ENCODE measurements around the gene TECTB. TPM values are rescaled to one million over a fixed set of nuclear protein-coding genes. Genes with fewer than 3 reads are reported as not detected.

TECTB gene
- total RNA-seq, 1 experiment from 2014 or later = 0.07 TPM

DNA sequence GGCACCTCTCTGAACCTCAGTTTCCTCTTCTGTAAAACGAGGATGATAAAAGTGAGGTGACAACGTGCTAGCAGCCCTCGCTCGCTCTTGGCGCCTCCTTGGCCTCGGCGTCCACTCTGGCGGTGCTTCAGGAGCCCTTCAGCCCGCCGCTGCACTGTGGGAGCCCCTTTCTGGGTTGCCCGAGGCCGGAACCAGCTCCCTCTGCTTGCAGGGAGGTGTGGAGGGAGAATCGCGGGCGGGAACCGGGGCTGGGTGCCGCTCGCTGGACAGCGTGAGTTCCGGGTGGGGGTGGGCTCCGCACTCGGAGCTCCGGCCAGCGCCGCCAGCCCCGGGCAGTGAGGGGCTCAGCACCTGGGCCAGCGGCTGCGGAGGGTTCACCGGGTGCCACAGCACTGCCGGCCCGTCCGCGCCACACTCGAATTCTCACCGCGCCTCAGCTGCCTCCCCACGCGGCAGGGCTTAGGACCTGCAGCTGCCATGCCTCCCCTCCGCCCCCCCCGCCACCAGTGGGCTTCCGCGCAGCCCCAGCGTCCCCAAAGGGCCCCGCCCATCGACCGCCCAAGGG lies 66.4 kb downstream of the TECTB start:
- no peaks in the 10 kb centered on the region for H3K9me3 ChIP-seq (ENCODE audit: control insufficient read depth in 1 of 2, insufficient read depth in 1 of 2, low read depth in 1 of 2, low read length in 2 of 2)
- H3K9ac ChIP-seq (ENCODE audit: low read length) = no peak overlapping the region
- ChIA-PET POLR2A (interaction anchor here (1.5 kb wide), 1 partner anchor 17 kb away, joined by 3 read pairs; no protein-coding TSS in a partner anchor), RAD21 (ENCODE audit: low non-redundant PET in 1 of 2, low total read pairs in 2 of 2, uncharacterized antibody in 2 of 2, unreplicated experiment in 2 of 2) (no interaction called here), CTCF (no interaction called here)
- no peaks in the 10 kb centered on the region for H3K79me2 ChIP-seq (ENCODE audit: insufficient read depth, low read length)
- H3K27ac ChIP-seq (ENCODE audit: low read depth, low read length) = no peak overlapping the region
- H3K27me3 ChIP-seq (ENCODE audit: insufficient read depth, low read length) = no peaks in the 10 kb centered on the region
- no peak overlapping the region for H3K4me3 ChIP-seq (replicated peaks in 1 of 2; ENCODE audit: low read depth in 1 of 2, low read length in 2 of 2)
- peaks cover 3 to 4% of the 10 kb centered on the region in 2 experiments; a peak in 3 of 4 replicates for H3K4me1 ChIP-seq (ENCODE audit: control insufficient read depth in 1 of 2, insufficient read depth in 2 of 2, low read length in 2 of 2)
- ATAC-seq (no peak), DNase-seq (ENCODE audit: low read depth, low spot score) (no peak)
- H2AFZ ChIP-seq (ENCODE audit: low read depth, low read length, poor library complexity, severe bottlenecking) = no peak overlapping the region
- H3K36me3 ChIP-seq (ENCODE audit: control insufficient read depth in 1 of 2, insufficient read depth in 2 of 2, low read length in 2 of 2) = no peaks in the 10 kb centered on the region
- TF ChIP-seq YY1 (IDR thresholded peaks at IDR 0.05; ENCODE audit: extremely low read depth, insufficient replicate concordance, low read depth, low read length) = no peak
- no peak for TF ChIP-seq CBX3 (IDR thresholded peaks at IDR 0.05; ENCODE audit: low read depth)
- no peak for TF ChIP-seq EZH2 (IDR thresholded peaks at IDR 0.05)
- no peak for TF ChIP-seq SIN3A (IDR thresholded peaks at IDR 0.05; ENCODE audit: low read depth)
- TF ChIP-seq EGR1 (IDR thresholded peaks at IDR 0.05; ENCODE audit: low read depth) = no peak
- H4K20me1 ChIP-seq (ENCODE audit: insufficient read depth) = no peaks in the 10 kb centered on the region
- BruUV-seq (replicated peaks) = no TSS peak
- H3K4me2 ChIP-seq (ENCODE audit: low read length) = no peak overlapping the region
- H3K9me2 ChIP-seq (ENCODE audit: insufficient read depth) = no peaks in the 10 kb centered on the region
- intact Hi-C loops (cut with micrococcal nuclease) = no loop called here

DNA sequence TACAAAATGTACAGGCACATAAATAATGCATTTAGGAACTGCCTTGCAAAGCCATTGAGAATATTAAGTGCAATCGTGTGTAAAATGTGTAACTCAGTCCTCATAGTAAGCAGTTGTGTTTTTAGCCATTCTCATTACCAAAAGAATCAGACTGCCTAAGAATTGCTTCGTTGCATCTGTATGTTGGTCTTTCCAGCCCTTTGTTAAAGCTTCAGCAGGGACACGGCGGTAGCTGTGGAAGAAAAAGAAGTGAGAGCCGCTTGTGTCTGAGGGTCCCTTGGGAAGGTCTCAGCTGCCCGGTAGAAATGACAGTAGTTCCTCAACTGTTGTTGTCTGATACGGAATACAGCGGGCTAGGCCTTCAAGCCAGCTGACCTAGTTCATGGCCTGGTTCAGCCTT lies 67.9 kb downstream of the TECTB start:
- Histone ChIP-seq H3K36me3 (ENCODE audit: control insufficient read depth in 1 of 2, insufficient read depth in 2 of 2, low read length in 2 of 2) (no peaks in the 10 kb centered on the region), H3K4me3 (replicated peaks in 1 of 2; ENCODE audit: low read depth in 1 of 2, low read length in 2 of 2) (no peak overlapping the region), H3K9ac (ENCODE audit: low read length) (no peak overlapping the region), H3K9me2 (ENCODE audit: insufficient read depth) (no peaks in the 10 kb centered on the region), H3K4me1 (ENCODE audit: control insufficient read depth in 1 of 2, insufficient read depth in 2 of 2, low read length in 2 of 2) (peaks cover 0 to 2% of the 10 kb centered on the region in 2 experiments; a peak in 1 of 4 replicates), H3K4me2 (ENCODE audit: low read length) (no peak overlapping the region), H3K79me2 (ENCODE audit: insufficient read depth, low read length) (no peaks in the 10 kb centered on the region), H2AFZ (ENCODE audit: low read depth, low read length, poor library complexity, severe bottlenecking) (no peak overlapping the region), H3K27me3 (ENCODE audit: insufficient read depth, low read length) (no peaks in the 10 kb centered on the region), H3K27ac (ENCODE audit: low read depth, low read length) (no peak overlapping the region), H4K20me1 (ENCODE audit: insufficient read depth) (no peaks in the 10 kb centered on the region), H3K9me3 (ENCODE audit: control insufficient read depth in 1 of 2, insufficient read depth in 1 of 2, low read depth in 1 of 2, low read length in 2 of 2) (no peaks in the 10 kb centered on the region)
- intact Hi-C loops (cut with micrococcal nuclease) = no loop called here
- TF ChIP-seq EGR1 (IDR thresholded peaks at IDR 0.05; ENCODE audit: low read depth) = no peak
- TF ChIP-seq EZH2phosphoT487 (IDR thresholded peaks at IDR 0.05; ENCODE audit: borderline replicate concordance) = no peak
- no peak for TF ChIP-seq ZFX (IDR thresholded peaks at IDR 0.05)
- TF ChIP-seq RAD21 (IDR thresholded peaks at IDR 0.05; ENCODE audit: low read depth) = no peak
- TF ChIP-seq, protein P1, sequence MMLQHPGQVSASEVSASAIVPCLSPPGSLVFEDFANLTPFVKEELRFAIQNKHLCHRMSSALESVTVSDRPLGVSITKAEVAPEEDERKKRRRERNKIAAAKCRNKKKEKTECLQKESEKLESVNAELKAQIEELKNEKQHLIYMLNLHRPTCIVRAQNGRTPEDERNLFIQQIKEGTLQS (IDR thresholded peaks at IDR 0.05) = no peak
- TF ChIP-seq POLR2A (IDR thresholded peaks at IDR 0.05; ENCODE audit: borderline replicate concordance, extremely low read depth, insufficient read depth, insufficient read length) = no peak
- TF ChIP-seq CBX3 (IDR thresholded peaks at IDR 0.05; ENCODE audit: low read depth) = no peak
- RAD21 ChIA-PET (ENCODE audit: low non-redundant PET in 1 of 2, low total read pairs in 2 of 2, uncharacterized antibody in 2 of 2, unreplicated experiment in 2 of 2) = no interaction called here
- DNase-seq (ENCODE audit: low read depth, low spot score) = no peak
- POLR2A ChIA-PET = no interaction called here
- BruUV-seq (replicated peaks) = no TSS peak
- no peak for ATAC-seq
- CTCF ChIA-PET = no interaction called here

Measured in HCT116 (cell line).